OCI-LY7 (cell line): ENCODE results near the gene UROS. TPM values are rescaled to one million over a fixed set of nuclear protein-coding genes. Genes with fewer than 3 reads are reported as not detected.

ENCODE experiments used
- BruUV-seq: library from RNA; stranded (reverse); fragments of 400-500 nt; replicated peaks from 2 replicates; lab custom pipeline; 2021; lab: Mats Ljungman, UMichigan
- CTCF ChIA-PET: fragments of 300-600 bp; sonication (Branson Sonifier 250); formaldehyde crosslinking; loops from one replicate; lab custom pipeline; 2022; ENCODE audit warnings: antibody characterized with exemption; ENCODE audit not compliant: unreplicated experiment; lab: Charles Lee
- POLR2A ChIA-PET: fragments of 300-600 bp; sonication (Branson Sonifier 250); formaldehyde crosslinking; loops from one replicate; lab custom pipeline; 2022; ENCODE audit warnings: antibody characterized with exemption; lab: Charles Lee
- DNase-seq: peaks from one replicate; pipeline ENCODE4 v3.0.0-alpha.2; 2015; ENCODE audit warnings: low spot score
- H2AFZ ChIP-seq: fragments of 200-600 bp; sonication (generic), shearing (Covaris generic); 2 replicates; pipeline ENCODE4 v1.6.1; 2014; ENCODE audit warnings: mild to moderate bottlenecking, antibody characterized with exemption, low read length, moderate library complexity
- H3K27ac ChIP-seq: fragments of 200-600 bp; sonication (generic); 2 replicates; pipeline ENCODE4 v1.5.1; 2014; ENCODE audit warnings: mixed run types, low read depth, mild to moderate bottlenecking, moderate library complexity, low read length, inconsistent platforms; ENCODE audit not compliant: poor library complexity, severe bottlenecking
- H3K36me3 ChIP-seq: fragments of 200-600 bp; sonication (generic); 2 replicates; pipeline ENCODE4 v1.6.1; 2014; ENCODE audit warnings: mild to moderate bottlenecking, antibody characterized with exemption, low read length, moderate library complexity, mixed read lengths; ENCODE audit not compliant: insufficient read depth
- H3K4me1 ChIP-seq: fragments of 200-600 bp; sonication (generic); 2 replicates; pipeline ENCODE4 v1.5.1; 2014; ENCODE audit warnings: mild to moderate bottlenecking, low read length; ENCODE audit not compliant: insufficient read depth, poor library complexity, severe bottlenecking
- H3K4me2 ChIP-seq: fragments of 200-600 bp; sonication (generic); 2 replicates; pipeline ENCODE4 v1.6.1; 2014; ENCODE audit warnings: mild to moderate bottlenecking, low read length
- H3K4me3 ChIP-seq: fragments of 200-600 bp; sonication (generic); 2 replicates; pipeline ENCODE4 v1.5.1; 2014; ENCODE audit warnings: mild to moderate bottlenecking, low read depth, low read length; ENCODE audit not compliant: poor library complexity, severe bottlenecking
- H3K79me2 ChIP-seq: fragments of 200-600 bp; sonication (generic); 2 replicates; pipeline ENCODE4 v1.6.1; 2016; ENCODE audit warnings: low read depth, mild to moderate bottlenecking, low read length, moderate library complexity, mixed read lengths; ENCODE audit not compliant: insufficient read depth
- H3K9me2 ChIP-seq: fragments of 200-600 bp; sonication (generic); 2 replicates; pipeline ENCODE4 v1.6.1; 2016; ENCODE audit warnings: mild to moderate bottlenecking, low read length, mixed read lengths; ENCODE audit not compliant: insufficient read depth
- H3K9me3 ChIP-seq: fragments of 200-600 bp; sonication (generic); 2 replicates; pipeline ENCODE4 v1.6.1; 2014; ENCODE audit warnings: mild to moderate bottlenecking, mixed run types, low read length, mixed read lengths
- H4K20me1 ChIP-seq: fragments of 200-600 bp; sonication (generic); 2 replicates; pipeline ENCODE4 v1.6.1; 2014; ENCODE audit warnings: mild to moderate bottlenecking, antibody characterized with exemption, low read length, moderate library complexity, mixed read lengths; ENCODE audit not compliant: insufficient read depth
- CTCF ChIP-seq: fragments of 200-600 bp; sonication (generic); conservative IDR thresholded peaks from 2 replicates; pipeline ENCODE4 v1.5.1; 2014; ENCODE audit warnings: mild to moderate bottlenecking, antibody characterized with exemption, low read length, moderate library complexity, mixed read lengths
- EZH2phosphoT487 ChIP-seq: fragments of 200-600 bp; sonication (generic); IDR thresholded peaks from 2 replicates; pipeline ENCODE4 v1.6.1; 2018; ENCODE audit warnings: low read depth, borderline replicate concordance, mild to moderate bottlenecking, mixed run types, antibody characterized with exemption, low read length, moderate library complexity, mixed read lengths
- intact Hi-C: fragments of 100-400 bp; cut with micrococcal nuclease; formaldehyde crosslinking; loops from one replicate; pipeline ENCODE4 v1.10.0; 2022; ENCODE audit not compliant: unreplicated experiment
- total RNA-seq, 2 experiments: library from RNA; depleted of rRNA in 1 of 2; stranded (reverse); fragments of >200 nt in 1 of 2; shearing (Covaris generic) in 1 of 2; gene quantifications; 2 replicates each; pipeline ENCODE4 v1.2.3, GENCODE V29; 2014 to 2022

UROS gene
- total RNA-seq, 2 experiments from 2014 or later: 37.3 to 44.5 TPM

GRCh38 chr10:125774581-125775191 is 48.4 kb downstream of the UROS start:
- H3K27ac ChIP-seq: no peak overlapping the region
- H3K9me3 ChIP-seq: no peaks in the 10 kb centered on the region
- no peaks in the 10 kb centered on the region for H3K4me1 ChIP-seq
- no peaks in the 10 kb centered on the region for H3K9me2 ChIP-seq
- DNase-seq: no peak
- no peak for TF ChIP-seq CTCF
- no peak overlapping the region for H3K4me2 ChIP-seq
- no peaks in the 10 kb centered on the region for H3K79me2 ChIP-seq
- BruUV-seq: no TSS peak
- H2AFZ ChIP-seq: no peak overlapping the region
- CTCF ChIA-PET: no interaction called here
- POLR2A ChIA-PET: no interaction called here
- intact Hi-C loops: no loop called here
- H4K20me1 ChIP-seq: no peaks in the 10 kb centered on the region
- H3K4me3 ChIP-seq: no peak overlapping the region
- H3K36me3 ChIP-seq: no peaks in the 10 kb centered on the region

- H3K4me1 ChIP-seq: no peaks in the 10 kb centered on the region
- no TSS peak for BruUV-seq
- H2AFZ ChIP-seq: no peak overlapping the region
- POLR2A ChIA-PET: no interaction called here
- TF ChIP-seq EZH2phosphoT487 (no peak), CTCF (no peak)
- H3K36me3 ChIP-seq: peaks cover 7% of the 10 kb centered on the region; the same call in 1 of the 2 replicates
- no peaks in the 10 kb centered on the region for H3K79me2 ChIP-seq
- intact Hi-C loops: no loop called here
- DNase-seq: no peak
- H4K20me1 ChIP-seq: no peaks in the 10 kb centered on the region
- H3K4me3 ChIP-seq: no peak overlapping the region
- no peak overlapping the region for H3K4me2 ChIP-seq
- H3K9me2 ChIP-seq: no peaks in the 10 kb centered on the region
- no peaks in the 10 kb centered on the region for H3K9me3 ChIP-seq
- no peak overlapping the region for H3K27ac ChIP-seq
- CTCF ChIA-PET: no interaction called here
Measured at GRCh38 chr10:125773687-125774543, 49.1 kb downstream of the UROS start.

- no peak for DNase-seq
- TF ChIP-seq EZH2phosphoT487: no peak
- TF ChIP-seq CTCF: no peak
- BruUV-seq: no TSS peak
- no peaks in the 10 kb centered on the region for H3K4me1 ChIP-seq
- H3K4me2 ChIP-seq: no peak overlapping the region
- H3K36me3 ChIP-seq: peaks cover 18% of the 10 kb centered on the region; the same call in 1 of the 2 replicates
- CTCF ChIA-PET: no interaction called here
- no peaks in the 10 kb centered on the region for H3K79me2 ChIP-seq
- POLR2A ChIA-PET: no interaction called here
- H3K27ac ChIP-seq: no peak overlapping the region
- no peaks in the 10 kb centered on the region for H4K20me1 ChIP-seq
- no peaks in the 10 kb centered on the region for H3K9me3 ChIP-seq
- no peak overlapping the region for H2AFZ ChIP-seq
- H3K9me2 ChIP-seq: no peaks in the 10 kb centered on the region
- no peak overlapping the region for H3K4me3 ChIP-seq
- intact Hi-C loops: no loop called here
Measured at GRCh38 chr10:125772864-125773180, 50.2 kb downstream of the UROS start.
